Thyroid gland (tissue), 4 donors: Measurements from ENCODE around the gene ACTR3C.

Experiments
- CTCF ChIP-seq, 6 experiments: fragments of 200-600 bp in 3 of 6; fragments of 450-650 bp in 3 of 6; sonication (generic) in 3 of 6; IDR thresholded peaks; one replicate each; pipeline ENCODE4 v1.5.1; 2016 to 2019; ENCODE audit warnings: antibody characterized with exemption in 6 of 6, mild to moderate bottlenecking in 2 of 6, inconsistent platforms in 1 of 6, moderate library complexity in 1 of 6
- POLR2A ChIP-seq, 2 donors: fragments of 450-650 bp; IDR thresholded peaks; one replicate each; pipeline ENCODE4 v1.6.1; 2017; ENCODE audit warnings: antibody characterized with exemption in 2 of 2, mild to moderate bottlenecking in 2 of 2, moderate library complexity in 1 of 2

GRCh38 chr7:150325110-150325611, 1.8 kb upstream of the ACTR3C start:
- TF ChIP-seq CTCF (IDR thresholded peaks at IDR 0.05) (no peak), POLR2A (IDR thresholded peaks at IDR 0.05) (no peak)
